Measurements from ENCODE around the gene ZBTB44. TPM values are rescaled to one million over a fixed set of nuclear protein-coding genes. Genes with fewer than 3 reads are reported as not detected.

The ZBTB44 gene
- total RNA-seq, 1 experiment from 2014 or later, result 32.5 TPM

- ATAC-seq (no peak), DNase-seq (ENCODE audit: low read depth, low spot score) (no peak)
- Histone ChIP-seq H3K4me3 (replicated peaks in 1 of 2; ENCODE audit: low read depth in 1 of 2, low read length in 2 of 2) (no peak overlapping the region), H3K27ac (ENCODE audit: low read depth, low read length) (no peak overlapping the region), H3K27me3 (ENCODE audit: insufficient read depth, low read length) (no peaks in the 10 kb centered on the region), H3K9ac (ENCODE audit: low read length) (no peak overlapping the region), H3K9me3 (ENCODE audit: control insufficient read depth in 1 of 2, insufficient read depth in 1 of 2, low read depth in 1 of 2, low read length in 2 of 2) (no peaks in the 10 kb centered on the region), H3K4me2 (ENCODE audit: low read length) (no peak overlapping the region), H3K4me1 (ENCODE audit: control insufficient read depth in 1 of 2, insufficient read depth in 2 of 2, low read length in 2 of 2) (no peaks in the 10 kb centered on the region), H3K79me2 (ENCODE audit: insufficient read depth, low read length) (no peaks in the 10 kb centered on the region), H3K36me3 (ENCODE audit: control insufficient read depth in 1 of 2, insufficient read depth in 2 of 2, low read length in 2 of 2) (peaks cover 27 to 28% of the 10 kb centered on the region in 2 experiments; a peak in 3 of 4 replicates), H2AFZ (ENCODE audit: low read depth, low read length, poor library complexity, severe bottlenecking) (no peak overlapping the region), H3K9me2 (ENCODE audit: insufficient read depth) (no peaks in the 10 kb centered on the region), H4K20me1 (ENCODE audit: insufficient read depth) (no peaks in the 10 kb centered on the region)
- TF ChIP-seq ZNF274 (IDR thresholded peaks at IDR 0.05; ENCODE audit: low read depth, low read length) (no peak), FOSL1 (IDR thresholded peaks at IDR 0.05; ENCODE audit: low read depth) (no peak), ZFX (IDR thresholded peaks at IDR 0.05) (no peak), MAX (IDR thresholded peaks at IDR 0.05) (no peak), EZH2phosphoT487 (IDR thresholded peaks at IDR 0.05; ENCODE audit: borderline replicate concordance) (no peak), ELF1 (IDR thresholded peaks at IDR 0.05; ENCODE audit: borderline replicate concordance, low read depth) (no peak), JUND (IDR thresholded peaks at IDR 0.05) (no peak), SP1 (IDR thresholded peaks at IDR 0.05; ENCODE audit: low read depth) (no peak), CTCF (IDR thresholded peaks at IDR 0.05 in 2 of 3, conservative IDR thresholded peaks at IDR 0.05 in 1 of 3; ENCODE audit: borderline replicate concordance in 1 of 3, insufficient read depth in 1 of 3, low read depth in 2 of 3, low read length in 2 of 3) (no peak), CEBPB (IDR thresholded peaks at IDR 0.05; ENCODE audit: low read depth) (no peak), POLR2A (IDR thresholded peaks at IDR 0.05; ENCODE audit: borderline replicate concordance, extremely low read depth, insufficient read depth, insufficient read length) (no peak), EGR1 (IDR thresholded peaks at IDR 0.05; ENCODE audit: low read depth) (no peak)
- CTCF ChIA-PET, result interaction anchor here (1.9 kb wide), 1 partner anchor 10 kb away, joined by 4 read pairs; no protein-coding TSS in a partner anchor
- BruUV-seq (replicated peaks), result no TSS peak
- RAD21 ChIA-PET (ENCODE audit: low non-redundant PET in 1 of 2, low total read pairs in 2 of 2, uncharacterized antibody in 2 of 2, unreplicated experiment in 2 of 2), result no interaction called here
- intact Hi-C loops (cut with micrococcal nuclease), result no loop called here
- POLR2A ChIA-PET, result no interaction called here
Measured at GRCh38 chr11:130202818-130203689, 111.7 kb downstream of the ZBTB44 start.
